HG03095 (cell line): ENCODE results near the gene EDEM2.
"Not testable (repeated sequence)": the region's sequence is repeated elsewhere in the genome, so short reads cannot be mapped to it uniquely, and the experiment has no call there.

Source experiments
- ATAC-seq: cut with Tn5 transposase; IDR thresholded peaks from one replicate; pipeline ENCODE4 v1.9.1; 2021; ENCODE audit warnings: moderate library complexity; ENCODE audit not compliant: unreplicated experiment

The EDEM2 gene, protein sequence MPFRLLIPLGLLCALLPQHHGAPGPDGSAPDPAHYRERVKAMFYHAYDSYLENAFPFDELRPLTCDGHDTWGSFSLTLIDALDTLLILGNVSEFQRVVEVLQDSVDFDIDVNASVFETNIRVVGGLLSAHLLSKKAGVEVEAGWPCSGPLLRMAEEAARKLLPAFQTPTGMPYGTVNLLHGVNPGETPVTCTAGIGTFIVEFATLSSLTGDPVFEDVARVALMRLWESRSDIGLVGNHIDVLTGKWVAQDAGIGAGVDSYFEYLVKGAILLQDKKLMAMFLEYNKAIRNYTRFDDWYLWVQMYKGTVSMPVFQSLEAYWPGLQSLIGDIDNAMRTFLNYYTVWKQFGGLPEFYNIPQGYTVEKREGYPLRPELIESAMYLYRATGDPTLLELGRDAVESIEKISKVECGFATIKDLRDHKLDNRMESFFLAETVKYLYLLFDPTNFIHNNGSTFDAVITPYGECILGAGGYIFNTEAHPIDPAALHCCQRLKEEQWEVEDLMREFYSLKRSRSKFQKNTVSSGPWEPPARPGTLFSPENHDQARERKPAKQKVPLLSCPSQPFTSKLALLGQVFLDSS

DNA sequence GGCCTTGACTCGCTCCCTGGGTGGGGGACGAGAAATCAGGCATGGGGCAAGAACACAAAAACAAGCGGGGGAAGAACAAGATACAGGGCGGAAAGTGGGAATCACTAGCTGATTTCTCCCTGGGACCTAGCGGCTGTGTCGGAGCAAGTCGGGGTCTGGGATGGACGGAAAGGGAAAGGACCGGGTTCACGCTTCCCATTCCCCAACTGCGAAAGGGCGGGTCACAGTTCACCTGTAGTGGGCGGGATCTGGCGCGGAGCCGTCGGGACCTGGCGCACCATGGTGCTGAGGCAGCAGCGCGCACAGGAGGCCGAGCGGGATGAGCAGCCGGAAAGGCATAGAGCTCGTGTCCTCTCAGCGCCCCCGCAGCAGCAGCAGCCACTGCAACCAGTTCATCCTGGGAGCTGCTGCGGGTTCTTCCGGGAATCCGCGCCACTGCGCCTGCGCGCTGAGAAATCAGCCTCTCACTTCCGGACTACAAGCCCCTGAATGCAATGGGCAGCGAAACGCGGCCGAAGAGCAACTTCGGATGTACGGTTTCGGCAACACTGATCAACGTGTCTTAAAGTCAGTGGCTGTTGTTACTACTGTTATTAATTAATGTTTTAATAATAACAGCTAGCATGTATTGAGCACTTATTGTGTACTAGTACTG, at the start of gene EDEM2:
Gene EDEM2 (minus strand): TSS at position 417 of the 655 bp plus-strand sequence. CDS start 78 bp downstream, at position 339.
- peak; percentile 49 for ATAC-seq

DNA sequence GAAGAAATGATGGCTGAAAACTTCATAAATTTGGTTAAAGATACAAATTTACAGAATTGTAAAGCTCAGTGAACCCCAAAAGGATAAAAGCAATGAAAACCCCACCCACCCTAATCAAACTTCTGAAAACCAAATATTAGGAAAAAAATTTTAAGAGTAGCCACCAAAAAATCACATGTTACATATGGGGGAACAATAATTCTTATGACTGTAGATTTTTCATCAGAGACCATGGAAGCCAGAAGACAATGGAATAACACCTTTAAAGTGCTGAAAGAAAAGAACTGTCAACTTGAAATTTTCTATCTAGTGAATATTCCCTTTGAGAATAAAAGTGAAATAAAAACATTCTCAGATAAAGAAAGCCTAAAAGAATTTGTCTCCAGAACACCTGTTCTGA, 49.2 kb upstream of the EDEM2 start:
- ATAC-seq: no peak

DNA sequence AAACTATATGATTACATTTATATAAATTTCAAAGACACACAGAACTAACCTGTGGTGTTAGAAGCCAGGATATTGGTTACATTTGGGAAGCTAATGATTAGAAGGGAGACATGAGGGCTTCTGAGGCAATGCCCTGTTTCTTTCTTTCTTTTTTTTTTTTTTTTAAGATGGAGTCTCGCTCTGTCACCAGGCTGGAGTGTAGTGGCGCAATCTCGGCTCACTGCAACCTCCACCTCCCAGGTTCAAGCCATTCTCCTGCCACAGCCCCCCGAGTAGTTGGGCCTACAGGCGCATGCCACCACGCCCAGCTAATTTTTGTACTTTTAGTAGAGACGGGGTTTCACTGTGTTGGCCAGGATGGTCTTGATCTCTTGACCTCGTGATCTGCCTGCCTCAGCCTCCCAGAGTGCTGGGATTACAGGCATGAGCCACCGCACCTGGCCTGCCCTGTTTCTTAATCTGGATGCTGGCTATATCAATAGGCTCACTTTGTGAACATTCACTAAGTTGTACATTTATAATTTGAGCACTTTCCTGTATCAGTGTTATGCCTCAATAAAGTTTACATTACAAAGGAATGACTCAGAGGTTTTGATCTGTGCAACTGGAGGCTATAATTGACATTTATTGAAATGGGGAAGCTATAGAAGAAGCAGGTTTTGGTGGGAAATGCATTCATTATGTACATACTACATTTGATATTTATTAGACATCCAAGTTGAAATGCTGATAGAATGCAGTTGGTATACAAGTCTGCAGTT, 46.1 kb upstream of the EDEM2 start:
- ATAC-seq: not testable (repeated sequence)

DNA sequence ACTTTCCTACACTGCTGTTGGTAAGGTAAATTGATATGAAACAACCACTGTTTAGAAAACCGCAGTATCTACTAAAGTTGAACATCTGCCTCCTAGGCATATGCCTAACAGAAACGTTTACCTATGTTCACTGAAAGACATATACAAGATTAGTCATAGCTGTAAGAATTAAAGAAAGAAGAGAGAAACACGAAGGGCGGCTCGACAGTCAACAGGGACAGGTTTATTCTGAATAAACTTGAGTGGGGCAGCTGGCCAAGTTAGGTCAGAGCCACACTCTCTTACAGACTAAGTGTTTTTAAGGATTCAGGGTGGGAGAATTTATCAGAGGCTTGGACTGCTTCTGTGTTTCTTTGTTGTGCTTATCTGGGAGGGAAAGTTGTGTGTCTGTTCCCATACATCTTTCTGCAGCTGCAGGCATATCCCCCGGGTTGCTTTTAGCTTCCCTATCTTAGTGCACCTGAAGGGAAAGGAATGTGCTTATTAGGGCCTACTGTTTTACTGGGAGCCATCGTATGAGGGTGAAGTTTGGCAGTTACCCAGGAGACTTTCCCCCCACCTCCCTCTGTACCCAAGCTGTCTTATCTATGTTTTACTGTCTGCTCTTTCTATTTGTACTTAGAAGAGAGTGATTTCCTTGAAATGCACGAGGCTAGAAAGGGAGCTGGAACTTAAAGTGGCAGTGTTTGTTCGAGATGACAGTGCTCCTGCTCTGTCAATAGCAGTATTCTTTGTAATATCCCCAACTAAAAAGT, 45.2 kb upstream of the EDEM2 start:
- ATAC-seq: no peak

DNA sequence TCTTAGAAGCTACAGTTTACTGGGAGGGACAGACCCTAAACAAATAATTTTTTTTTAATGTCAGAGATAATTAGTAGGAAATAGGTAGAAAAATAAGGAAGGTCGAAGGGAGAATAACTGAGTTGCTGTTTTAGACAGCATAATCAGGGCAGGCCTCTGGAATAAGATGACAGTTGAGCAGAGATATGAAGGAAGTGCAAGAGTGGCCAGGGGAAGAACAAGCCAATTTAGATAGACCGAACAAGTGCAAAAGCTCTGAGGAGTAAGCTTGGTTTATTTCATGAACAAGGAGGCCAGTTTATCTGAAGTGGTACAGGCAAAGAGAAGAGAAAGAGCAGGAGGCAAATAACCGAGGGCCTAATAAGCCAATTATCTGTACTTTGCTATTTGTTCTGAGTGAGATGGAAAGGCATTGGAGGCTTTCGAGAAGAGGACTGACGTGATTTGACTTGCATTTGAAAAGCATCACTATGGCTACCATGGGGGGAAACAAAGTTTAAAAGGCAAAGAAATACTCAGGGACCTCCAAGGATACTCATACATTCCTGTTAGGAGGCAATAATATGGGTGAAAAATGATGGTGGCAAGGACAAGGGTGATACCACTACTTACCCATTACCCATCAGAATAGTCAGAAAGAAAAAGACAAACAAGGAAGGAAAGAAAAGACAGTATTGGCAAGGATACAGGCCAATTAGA, 44.4 kb upstream of the EDEM2 start:
- no peak for ATAC-seq

DNA sequence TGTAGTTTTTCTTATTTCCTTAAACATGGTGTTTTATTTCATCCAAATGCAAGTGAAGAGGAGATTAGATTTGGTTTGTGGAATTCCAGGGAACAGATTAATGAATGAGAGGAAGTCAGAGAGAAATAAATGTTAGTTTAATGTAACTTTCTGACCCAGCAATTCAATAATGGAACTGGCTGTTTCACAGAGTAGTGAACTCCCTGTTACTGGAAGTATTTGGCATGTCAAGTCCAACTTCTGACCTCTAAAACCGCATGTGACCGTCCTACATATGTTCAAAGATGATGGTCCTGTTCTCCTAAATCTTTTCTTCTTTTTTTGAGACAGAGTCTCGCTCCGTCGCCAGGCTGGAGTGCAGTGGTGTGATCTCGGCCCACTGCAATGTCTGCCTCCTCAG, 43.4 kb upstream of the EDEM2 start:
- no peak for ATAC-seq

DNA sequence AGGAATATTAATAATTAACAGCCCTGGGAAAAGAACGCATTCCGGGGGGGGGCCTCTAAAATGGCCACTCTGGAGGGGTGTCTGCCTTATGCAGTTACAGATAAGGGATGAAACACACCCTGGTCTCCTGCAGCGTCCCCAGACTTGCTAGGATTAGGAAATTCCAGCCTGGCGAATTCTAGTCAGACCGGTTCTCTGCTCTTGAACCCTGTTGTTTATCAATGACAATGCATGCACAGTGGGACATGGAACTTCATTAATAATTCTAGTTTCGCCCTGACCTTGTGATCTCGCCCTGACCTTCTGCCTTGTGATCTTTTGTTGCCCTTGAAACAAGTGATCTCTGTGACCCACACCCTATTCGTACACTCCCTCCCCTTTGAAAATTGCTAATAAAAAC, 42.1 kb upstream of the EDEM2 start:
- ATAC-seq: not testable (repeated sequence)

DNA sequence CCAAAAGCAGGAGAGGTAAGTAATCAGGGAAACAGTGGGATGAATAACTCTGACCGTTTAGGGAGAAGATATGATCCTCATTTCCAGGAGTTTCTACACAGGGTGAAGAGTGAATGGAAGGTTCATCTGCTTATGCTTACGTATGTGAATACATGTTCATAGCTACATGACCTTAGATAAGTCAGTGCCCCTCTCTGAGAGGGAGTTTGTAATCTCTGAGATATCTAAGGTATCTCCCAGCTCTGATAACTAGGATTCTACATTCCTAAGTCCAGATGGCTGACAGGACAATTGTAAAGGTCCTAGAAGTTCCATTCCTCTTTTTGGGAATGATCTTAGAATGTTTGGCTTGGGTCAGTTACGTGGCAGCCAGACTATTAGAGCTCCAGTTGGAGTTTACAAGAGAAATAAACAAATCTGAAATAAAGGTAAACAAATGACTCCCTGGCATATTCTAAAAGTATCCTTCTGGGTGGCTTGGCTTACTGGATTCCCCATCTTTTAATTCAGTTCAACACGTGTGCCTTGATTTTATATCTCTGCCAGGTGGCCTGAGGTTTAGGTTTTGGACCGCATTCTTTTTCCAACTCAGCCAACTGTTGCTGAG, 40.6 kb upstream of the EDEM2 start:
- ATAC-seq: no peak

DNA sequence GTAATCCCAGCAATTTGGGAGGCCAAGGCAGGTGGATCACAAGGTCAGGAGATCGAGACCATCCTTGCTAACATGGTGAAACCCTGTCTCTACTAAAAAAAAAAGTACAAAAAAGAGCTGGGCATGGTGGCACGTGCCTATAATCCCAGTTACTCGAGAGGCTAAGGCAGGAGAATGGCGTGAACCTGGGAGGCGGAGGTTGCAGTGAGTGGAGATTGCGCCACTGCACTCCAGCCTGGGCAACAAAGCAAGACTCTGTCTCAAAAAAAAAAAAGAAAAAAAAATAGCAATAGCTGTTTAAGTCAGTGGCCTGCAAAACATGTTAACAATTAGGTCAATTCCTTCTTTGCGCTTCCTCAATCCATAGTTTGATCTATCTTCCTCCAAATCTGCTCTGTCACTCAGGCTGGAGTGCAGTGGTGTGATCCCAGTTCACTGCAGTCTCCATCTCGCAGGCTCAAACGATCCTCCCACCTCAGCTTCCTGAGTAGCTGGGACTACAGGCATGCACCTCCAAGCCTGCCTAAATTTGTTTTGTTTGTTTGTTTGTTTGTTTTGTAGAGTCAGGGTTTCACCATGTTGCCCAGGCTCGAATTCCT, 39.7 kb upstream of the EDEM2 start:
- not testable (repeated sequence) for ATAC-seq

DNA sequence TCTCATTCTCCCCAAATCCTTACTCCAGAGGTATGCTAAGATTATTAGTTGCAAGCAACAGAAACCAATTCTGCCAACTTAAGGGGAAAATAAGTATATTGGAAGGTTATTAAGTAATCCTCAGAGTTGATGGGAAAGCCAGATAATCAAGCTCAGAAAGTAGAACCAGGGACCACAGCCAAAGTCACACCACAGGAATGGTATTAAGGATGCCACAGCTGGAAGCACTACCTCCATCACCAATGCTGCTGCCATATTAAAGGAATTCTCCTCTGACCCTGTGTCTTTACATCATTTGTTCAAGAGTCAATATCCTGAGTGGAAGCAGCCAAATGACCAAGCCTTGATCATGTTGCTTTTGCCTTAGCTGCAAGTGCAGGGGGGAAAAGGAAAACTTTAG, 34.6 kb upstream of the EDEM2 start:
- no peak for ATAC-seq

DNA sequence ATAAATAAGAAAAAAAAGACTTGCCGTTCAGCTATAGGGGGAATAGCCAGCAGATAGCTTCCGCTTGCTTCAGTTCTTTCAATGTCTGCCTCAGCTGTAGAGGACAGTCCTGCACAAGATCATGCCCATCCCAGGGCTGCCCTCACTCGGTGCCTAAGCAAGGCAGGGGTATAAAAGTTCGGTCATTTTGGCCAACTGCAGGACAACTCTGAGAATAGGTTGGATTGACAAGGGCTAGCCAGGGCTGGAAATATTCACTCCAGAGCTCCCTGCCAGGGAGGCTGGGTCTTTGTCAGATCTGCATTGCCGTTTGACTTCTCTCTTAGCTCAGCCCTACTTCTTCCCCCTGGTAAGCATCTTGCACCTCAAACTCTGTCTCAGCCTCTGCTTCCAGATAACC, 33.1 kb upstream of the EDEM2 start:
- no peak for ATAC-seq

DNA sequence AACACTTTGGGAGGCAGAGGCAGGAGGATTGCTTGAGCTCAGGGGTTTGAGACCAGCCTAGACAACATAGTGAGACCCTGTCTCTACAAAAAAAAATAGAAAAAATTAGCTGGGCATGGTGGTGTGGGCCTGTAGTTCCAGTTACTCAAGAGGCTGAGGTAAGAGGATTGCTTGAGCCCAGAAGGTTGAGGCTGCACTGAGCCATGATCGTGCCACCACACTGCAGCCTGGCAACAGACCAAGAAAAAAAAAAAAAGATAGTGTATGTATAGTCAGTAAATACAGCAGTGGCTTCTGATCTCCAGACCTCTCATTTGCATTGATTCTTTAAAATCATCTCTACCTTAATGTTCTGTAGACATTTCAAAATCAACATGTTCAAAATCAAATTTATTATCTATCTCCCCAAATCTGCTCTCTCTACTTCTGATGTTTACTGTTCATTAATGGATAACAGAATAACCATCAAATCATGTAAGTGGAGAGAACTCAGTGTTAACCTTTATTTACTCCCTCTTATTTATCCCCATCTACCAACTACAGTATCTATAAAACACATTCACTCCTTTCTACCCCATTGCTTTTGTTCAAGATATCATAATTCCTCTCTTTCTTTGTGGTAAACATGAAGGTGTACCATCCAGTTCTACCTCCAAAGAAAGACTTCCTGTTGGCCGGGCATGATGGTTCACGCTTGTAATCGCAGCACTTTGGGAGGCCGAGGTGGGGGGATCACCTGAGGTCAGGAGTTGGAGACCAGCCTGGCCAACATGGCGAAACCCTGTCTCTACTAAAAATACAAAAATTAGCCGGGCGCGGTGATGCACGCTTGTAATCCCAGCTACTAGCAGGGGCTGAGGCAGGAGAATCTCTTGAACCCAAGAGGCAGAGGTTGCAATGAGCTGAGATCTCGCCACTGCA, 32.4 kb upstream of the EDEM2 start:
- ATAC-seq: no peak

DNA sequence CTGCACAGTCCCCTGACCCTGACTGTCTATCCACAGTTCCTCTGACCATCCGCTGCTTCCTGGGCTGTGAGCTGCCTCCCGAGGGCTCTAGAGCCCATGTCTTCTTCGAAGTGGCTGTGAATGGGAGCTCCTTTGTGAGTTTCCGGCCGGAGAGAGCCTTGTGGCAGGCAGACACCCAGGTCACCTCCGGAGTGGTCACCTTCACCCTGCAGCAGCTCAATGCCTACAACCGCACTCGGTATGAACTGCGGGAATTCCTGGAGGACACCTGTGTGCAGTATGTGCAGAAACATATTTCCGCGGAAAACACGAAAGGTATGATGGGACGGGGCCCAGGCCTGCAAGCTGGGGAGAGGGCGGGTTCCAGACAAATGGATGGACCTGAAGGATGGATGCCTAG, 29.0 kb upstream of the EDEM2 start:
- no peak for ATAC-seq

DNA sequence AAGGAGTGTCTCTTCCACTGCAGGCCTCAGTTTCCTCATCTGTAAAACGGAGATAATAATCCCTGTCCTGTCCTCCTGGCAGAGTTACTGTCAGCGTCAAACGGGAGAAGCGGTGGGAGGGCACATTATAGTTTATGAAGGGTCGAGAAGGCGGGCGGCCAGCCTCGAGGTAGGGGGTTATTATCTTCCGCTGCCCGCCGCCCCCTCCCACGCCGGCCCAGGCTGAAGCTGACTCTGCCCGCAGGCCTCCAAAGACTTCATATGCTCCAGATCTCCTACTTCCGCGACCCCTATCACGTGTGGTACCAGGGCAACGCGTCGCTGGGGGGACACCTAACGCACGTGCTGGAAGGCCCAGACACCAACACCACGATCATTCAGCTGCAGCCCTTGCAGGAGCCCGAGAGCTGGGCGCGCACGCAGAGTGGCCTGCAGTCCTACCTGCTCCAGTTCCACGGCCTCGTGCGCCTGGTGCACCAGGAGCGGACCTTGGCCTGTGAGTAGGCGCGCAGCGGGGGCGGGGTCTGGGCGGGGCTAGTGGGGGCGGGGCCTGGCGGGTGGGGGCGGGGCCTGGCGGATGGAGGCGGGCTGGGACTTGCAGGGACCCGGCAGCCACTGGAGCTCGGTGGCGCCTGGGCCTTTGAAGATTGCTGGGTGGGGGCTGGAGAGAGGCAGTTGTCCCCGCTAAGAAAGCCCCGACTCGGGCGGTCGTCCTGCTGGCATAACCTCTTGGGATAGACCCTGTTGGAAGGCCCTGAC, 27.5 kb upstream of the EDEM2 start:
- no peak for ATAC-seq

DNA sequence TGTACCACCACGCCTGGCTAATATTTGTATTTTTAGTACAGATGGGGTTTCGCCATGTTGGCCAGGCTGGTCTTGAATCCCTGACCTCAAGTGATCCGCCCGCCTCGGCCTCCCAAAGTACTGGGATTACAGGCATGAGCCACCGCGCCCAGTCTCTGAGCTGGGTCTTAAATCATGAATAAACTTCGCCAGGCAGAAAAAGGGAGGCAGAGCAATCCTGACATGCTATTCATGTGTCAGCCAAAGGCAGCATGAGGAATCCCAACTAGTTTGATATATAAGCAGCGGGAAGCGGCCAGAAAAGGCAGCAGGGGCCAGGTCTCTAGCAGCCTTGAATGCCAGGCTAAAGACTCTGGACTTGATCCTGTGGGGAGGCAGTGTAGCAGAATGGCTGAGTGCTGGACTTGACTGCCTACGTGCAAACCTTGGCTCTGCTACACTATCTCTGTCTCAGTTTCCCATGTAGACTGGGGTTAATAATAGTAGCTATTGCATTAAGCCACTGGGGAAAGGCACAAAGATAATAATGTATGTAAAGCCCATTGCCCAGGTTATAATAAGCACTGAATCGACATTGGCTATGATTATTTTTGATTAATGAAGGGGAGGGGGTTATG, 26.5 kb upstream of the EDEM2 start:
- no peak for ATAC-seq

DNA sequence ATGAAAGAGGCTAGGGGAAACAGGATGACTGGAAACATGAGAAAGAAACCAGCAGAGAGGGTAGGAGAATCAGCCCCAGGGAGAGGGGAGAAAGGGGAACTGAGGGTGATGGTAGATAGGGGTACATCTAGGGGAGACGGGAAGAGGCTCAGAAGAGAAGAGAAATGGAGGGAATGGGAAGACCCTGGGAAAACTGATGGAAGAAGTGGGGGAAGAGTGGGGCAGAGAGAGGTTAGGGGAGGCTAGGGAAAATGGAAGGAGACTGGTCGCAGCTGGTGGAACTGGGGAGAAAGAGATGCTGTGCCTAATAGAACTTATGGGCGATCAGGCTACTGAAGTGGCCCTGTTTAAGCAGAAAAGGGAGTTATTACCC, 25.3 kb upstream of the EDEM2 start:
- ATAC-seq: no peak
